Stomach smooth muscle (tissue), 2 donors: ENCODE measurements around the gene B3GALT6.
A peak's percentile ranks its signal among the peaks of the same experiment; 100 is the strongest.

Source experiments
- H3K27ac ChIP-seq: one replicate; pipeline ENCODE4 v1.7.0; 2013; ENCODE audit warnings: mild to moderate bottlenecking, low read length, inconsistent platforms
- H3K27me3 ChIP-seq, 2 donors: one replicate each; pipeline ENCODE4 v1.7.0; 2013; ENCODE audit warnings: low read length in 2 of 2; ENCODE audit not compliant: insufficient read depth in 2 of 2, control insufficient read depth in 1 of 2
- H3K36me3 ChIP-seq, 2 donors: one replicate each; pipeline ENCODE4 v1.7.0; 2013; ENCODE audit warnings: low read length in 2 of 2; ENCODE audit not compliant: control insufficient read depth in 2 of 2, insufficient read depth in 2 of 2
- H3K4me1 ChIP-seq: one replicate; pipeline ENCODE4 v1.7.0; 2013; ENCODE audit warnings: low read length; ENCODE audit not compliant: control insufficient read depth, insufficient read depth
- H3K4me3 ChIP-seq, 2 donors: one replicate each; pipeline ENCODE4 v1.7.0; 2013; ENCODE audit warnings: low read length in 2 of 2
- H3K9ac ChIP-seq, 2 donors: one replicate each; pipeline ENCODE4 v1.7.0; 2013; ENCODE audit warnings: low read length in 2 of 2, mild to moderate bottlenecking in 1 of 2
- H3K9me3 ChIP-seq, 2 donors: one replicate each; pipeline ENCODE4 v1.7.0; 2013; ENCODE audit warnings: low read length in 2 of 2; ENCODE audit not compliant: control insufficient read depth in 2 of 2
- donor health status: healthy.
- donor health status: Pancreatic carcinoma.

The B3GALT6 gene

GRCh38 chr1:1203561-1204424, 28.2 kb upstream of the B3GALT6 start:
- Histone ChIP-seq H3K27ac (no peak overlapping the region), H3K27me3 (peaks cover 18 to 41% of the 10 kb centered on the region in 2 donors), H3K9ac (no peak overlapping the region), H3K4me3 (no peak overlapping the region), H3K4me1 (peaks cover 9% of the 10 kb centered on the region), H3K9me3 (no peaks in the 10 kb centered on the region), H3K36me3 (no peaks in the 10 kb centered on the region)

GRCh38 chr1:1204425-1204920, 27.6 kb upstream of the B3GALT6 start:
- Histone ChIP-seq H3K4me3 (no peak overlapping the region), H3K27me3 (peaks cover 18 to 41% of the 10 kb centered on the region in 2 donors), H3K36me3 (no peaks in the 10 kb centered on the region), H3K4me1 (peaks cover 9% of the 10 kb centered on the region), H3K27ac (no peak overlapping the region), H3K9me3 (no peaks in the 10 kb centered on the region), H3K9ac (no peak overlapping the region)

GRCh38 chr1:1204998-1205768, 26.9 kb upstream of the B3GALT6 start:
- Histone ChIP-seq H3K27me3 (peaks cover 17 to 39% of the 10 kb centered on the region in 2 donors), H3K4me3 (no peak overlapping the region), H3K4me1 (peaks cover 9% of the 10 kb centered on the region), H3K9me3 (no peaks in the 10 kb centered on the region), H3K36me3 (no peaks in the 10 kb centered on the region), H3K27ac (no peak overlapping the region), H3K9ac (no peak overlapping the region)

GRCh38 chr1:1205769-1206375, 26.2 kb upstream of the B3GALT6 start:
- H3K27ac ChIP-seq, result no peak overlapping the region
- no peaks in the 10 kb centered on the region for H3K36me3 ChIP-seq
- H3K9ac ChIP-seq, result no peak overlapping the region
- peaks cover 9% of the 10 kb centered on the region for H3K4me1 ChIP-seq
- H3K27me3 ChIP-seq, result peaks cover 13 to 33% of the 10 kb centered on the region in 2 donors
- H3K4me3 ChIP-seq, result no peak overlapping the region
- H3K9me3 ChIP-seq, result no peaks in the 10 kb centered on the region

- Histone ChIP-seq H3K9ac (no peak within 1 kb of the TSS), H3K27me3 (peaks cover 13 to 28% of the 10 kb centered on the region in 2 donors), H3K27ac (no peak within 1 kb of the TSS), H3K36me3 (no peaks in the 10 kb centered on the region), H3K4me3 (peak within 1 kb of the TSS in 1 of 2 donors; percentile 29), H3K9me3 (no peaks in the 10 kb centered on the region), H3K4me1 (peaks cover 9% of the 10 kb centered on the region)
Measured at GRCh38 chr1:1206376-1206965, 25.6 kb upstream of the B3GALT6 start, which contains the start of gene TNFRSF18. TNFRSF18 (minus strand) TSS chr1:1206592; CDS start chr1:1206571, 21 bp downstream.

- peaks cover 13 to 28% of the 10 kb centered on the region in 2 donors for H3K27me3 ChIP-seq
- H3K9ac ChIP-seq, result no peak overlapping the region
- H3K4me1 ChIP-seq, result peaks cover 9% of the 10 kb centered on the region
- no peak overlapping the region for H3K27ac ChIP-seq
- H3K9me3 ChIP-seq, result no peaks in the 10 kb centered on the region
- H3K36me3 ChIP-seq, result no peaks in the 10 kb centered on the region
- H3K4me3 ChIP-seq, result no peak overlapping the region
Measured at GRCh38 chr1:1206966-1207531, 25.0 kb upstream of the B3GALT6 start.

- peaks cover 13 to 28% of the 10 kb centered on the region in 2 donors for H3K27me3 ChIP-seq
- no peak overlapping the region for H3K4me3 ChIP-seq
- H3K9me3 ChIP-seq, result no peaks in the 10 kb centered on the region
- H3K9ac ChIP-seq, result no peak overlapping the region
- peaks cover 9% of the 10 kb centered on the region for H3K4me1 ChIP-seq
- H3K36me3 ChIP-seq, result no peaks in the 10 kb centered on the region
- no peak overlapping the region for H3K27ac ChIP-seq
Measured at GRCh38 chr1:1207571-1207892, 24.5 kb upstream of the B3GALT6 start.

GRCh38 chr1:1208713-1209433, 23.2 kb upstream of the B3GALT6 start:
- H3K36me3 ChIP-seq, result no peaks in the 10 kb centered on the region
- H3K4me3 ChIP-seq, result no peak overlapping the region
- no peak overlapping the region for H3K27ac ChIP-seq
- no peak overlapping the region for H3K9ac ChIP-seq
- H3K4me1 ChIP-seq, result peaks cover 9% of the 10 kb centered on the region
- H3K9me3 ChIP-seq, result no peaks in the 10 kb centered on the region
- H3K27me3 ChIP-seq, result peaks cover 13 to 25% of the 10 kb centered on the region in 2 donors

- no peak overlapping the region for H3K9ac ChIP-seq
- H3K4me1 ChIP-seq, result peaks cover 15% of the 10 kb centered on the region
- no peaks in the 10 kb centered on the region for H3K36me3 ChIP-seq
- no peak overlapping the region for H3K4me3 ChIP-seq
- peaks cover 8 to 20% of the 10 kb centered on the region in 2 donors for H3K27me3 ChIP-seq
- no peaks in the 10 kb centered on the region for H3K9me3 ChIP-seq
- no peak overlapping the region for H3K27ac ChIP-seq
Measured at GRCh38 chr1:1210726-1211540, 21.1 kb upstream of the B3GALT6 start.
